Measurements from ENCODE around the gene TUNAR.

GRCh38 chr14:95886366-95887056 lies 9.9 kb downstream of the TUNAR start:
- TF ChIP-seq POLR2A (IDR thresholded peaks at IDR 0.05; ENCODE audit: low read depth) (no peak), POLR2AphosphoS5 (IDR thresholded peaks at IDR 0.05) (no peak), CTCF (IDR thresholded peaks at IDR 0.05) (no peak), EP300 (IDR thresholded peaks at IDR 0.05) (no peak)

Measured in esophagus muscularis mucosa (tissue), 4 donors.